ENCODE results near the gene GSDMA. TPM values are rescaled to one million over a fixed set of nuclear protein-coding genes. Genes with fewer than 3 reads are reported as not detected.

Gene GSDMA
- polyA plus RNA-seq, 3 donors, result not detected

DNA sequence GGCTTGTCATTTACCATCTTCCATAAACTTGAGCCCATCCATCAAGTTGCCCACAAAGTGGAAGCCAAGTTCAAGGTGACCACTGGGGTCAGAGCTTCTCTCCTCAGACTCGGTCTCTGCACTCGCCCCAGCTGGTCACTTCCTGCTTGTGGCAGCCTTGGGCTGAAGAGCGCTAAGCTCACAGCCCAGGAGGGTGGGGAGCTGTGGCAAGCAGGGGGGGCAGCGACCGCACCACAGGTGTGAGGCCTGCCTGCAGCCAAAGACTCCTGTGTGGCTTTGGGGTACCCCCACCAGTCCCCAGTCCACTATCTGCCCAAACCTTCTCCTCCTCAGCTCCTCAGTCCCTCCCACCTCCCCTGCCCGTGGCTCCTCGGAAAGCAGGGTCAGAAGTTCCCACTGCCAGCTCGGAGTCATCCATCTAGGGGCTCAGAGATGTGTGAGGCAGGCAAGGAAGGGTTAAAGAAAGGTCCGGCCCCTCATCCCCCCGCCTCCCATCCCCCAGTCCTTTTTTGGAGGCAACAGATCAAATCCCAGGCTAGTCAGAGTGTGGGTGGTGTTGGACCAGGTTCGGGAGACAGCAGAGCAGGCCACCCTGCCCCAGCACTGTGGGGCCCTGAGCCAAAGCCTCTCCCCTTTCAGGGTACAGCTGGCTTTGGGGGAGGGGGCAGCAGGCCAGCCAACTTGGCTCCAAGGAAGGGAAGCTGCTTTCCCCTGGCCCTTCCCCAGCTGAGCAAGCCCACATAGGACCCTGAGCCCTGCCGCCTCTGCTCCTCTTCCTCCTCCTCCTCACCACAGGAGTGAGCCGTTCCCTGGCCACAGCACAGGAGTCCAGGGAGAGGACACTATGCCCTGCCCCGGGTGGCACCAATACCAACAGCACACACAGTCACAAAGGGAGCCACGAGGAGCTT, 55.7 kb downstream of the GSDMA start:
- Mint-ChIP-seq H3K27me3 (ENCODE audit: low read depth in 3 of 3) (peaks cover 4 to 17% (median 6%) of the 10 kb centered on the region in 3 donors), H3K9me3 (no peaks in the 10 kb centered on the region), H3K4me1 (peaks cover 6% of the 10 kb centered on the region), H3K36me3 (peaks cover 46 to 58% of the 10 kb centered on the region in 2 donors), H3K27ac (no peak overlapping the region), H3K4me3 (no peak overlapping the region)
- Histone ChIP-seq H3K79me2 (ENCODE audit: insufficient read depth, low read length) (no peaks in the 10 kb centered on the region), H3K9ac (ENCODE audit: insufficient read depth, low read length, poor library complexity, severe bottlenecking) (no peak overlapping the region), H2AFZ (ENCODE audit: insufficient read depth, low read depth, low read length, poor library complexity, severe bottlenecking) (no peak overlapping the region), H3K4me3 (replicated peaks in 1 of 3; ENCODE audit: low read depth in 2 of 3, low read length in 3 of 3) (no peak overlapping the region), H3K9me3 (replicated peaks in 1 of 2; ENCODE audit: control insufficient read depth in 1 of 2, insufficient read depth in 1 of 2, low read length in 2 of 2) (no peaks in the 10 kb centered on the region), H3K4me2 (replicated peaks; ENCODE audit: extremely low read depth, low read length, poor library complexity, severe bottlenecking) (no peak overlapping the region), H3K27me3 (ENCODE audit: control insufficient read depth in 2 of 2, insufficient read depth in 2 of 2, low read length in 2 of 2) (no peaks in the 10 kb centered on the region), H3K27ac (ENCODE audit: low read depth in 1 of 2, low read length in 2 of 2) (no peak overlapping the region), H4K20me1 (ENCODE audit: insufficient read depth, low read length) (no peaks in the 10 kb centered on the region), H3K4me1 (ENCODE audit: control insufficient read depth in 1 of 2, insufficient read depth in 2 of 2, low read length in 2 of 2) (no peaks in the 10 kb centered on the region), H3K36me3 (replicated peaks in 1 of 2; ENCODE audit: control insufficient read depth in 1 of 2, insufficient read depth in 2 of 2, low read length in 2 of 2) (peaks cover 45 to 56% of the 10 kb centered on the region in 2 donors)
- intact Hi-C loops (cut with micrococcal nuclease), result loop anchor here in 1 of 2 donors (10.0 kb wide), 1 partner anchor 146 kb away; no protein-coding TSS in a partner anchor
- TF ChIP-seq, protein P1, sequence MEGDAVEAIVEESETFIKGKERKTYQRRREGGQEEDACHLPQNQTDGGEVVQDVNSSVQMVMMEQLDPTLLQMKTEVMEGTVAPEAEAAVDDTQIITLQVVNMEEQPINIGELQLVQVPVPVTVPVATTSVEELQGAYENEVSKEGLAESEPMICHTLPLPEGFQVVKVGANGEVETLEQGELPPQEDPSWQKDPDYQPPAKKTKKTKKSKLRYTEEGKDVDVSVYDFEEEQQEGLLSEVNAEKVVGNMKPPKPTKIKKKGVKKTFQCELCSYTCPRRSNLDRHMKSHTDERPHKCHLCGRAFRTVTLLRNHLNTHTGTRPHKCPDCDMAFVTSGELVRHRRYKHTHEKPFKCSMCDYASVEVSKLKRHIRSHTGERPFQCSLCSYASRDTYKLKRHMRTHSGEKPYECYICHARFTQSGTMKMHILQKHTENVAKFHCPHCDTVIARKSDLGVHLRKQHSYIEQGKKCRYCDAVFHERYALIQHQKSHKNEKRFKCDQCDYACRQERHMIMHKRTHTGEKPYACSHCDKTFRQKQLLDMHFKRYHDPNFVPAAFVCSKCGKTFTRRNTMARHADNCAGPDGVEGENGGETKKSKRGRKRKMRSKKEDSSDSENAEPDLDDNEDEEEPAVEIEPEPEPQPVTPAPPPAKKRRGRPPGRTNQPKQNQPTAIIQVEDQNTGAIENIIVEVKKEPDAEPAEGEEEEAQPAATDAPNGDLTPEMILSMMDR (IDR thresholded peaks at IDR 0.05), result no peak
- WGBS (ENCODE audit: insufficient coverage), result 60% methylated on average over 7 of the region's 15 CpGs
- DNase-seq, result no peak

DNA sequence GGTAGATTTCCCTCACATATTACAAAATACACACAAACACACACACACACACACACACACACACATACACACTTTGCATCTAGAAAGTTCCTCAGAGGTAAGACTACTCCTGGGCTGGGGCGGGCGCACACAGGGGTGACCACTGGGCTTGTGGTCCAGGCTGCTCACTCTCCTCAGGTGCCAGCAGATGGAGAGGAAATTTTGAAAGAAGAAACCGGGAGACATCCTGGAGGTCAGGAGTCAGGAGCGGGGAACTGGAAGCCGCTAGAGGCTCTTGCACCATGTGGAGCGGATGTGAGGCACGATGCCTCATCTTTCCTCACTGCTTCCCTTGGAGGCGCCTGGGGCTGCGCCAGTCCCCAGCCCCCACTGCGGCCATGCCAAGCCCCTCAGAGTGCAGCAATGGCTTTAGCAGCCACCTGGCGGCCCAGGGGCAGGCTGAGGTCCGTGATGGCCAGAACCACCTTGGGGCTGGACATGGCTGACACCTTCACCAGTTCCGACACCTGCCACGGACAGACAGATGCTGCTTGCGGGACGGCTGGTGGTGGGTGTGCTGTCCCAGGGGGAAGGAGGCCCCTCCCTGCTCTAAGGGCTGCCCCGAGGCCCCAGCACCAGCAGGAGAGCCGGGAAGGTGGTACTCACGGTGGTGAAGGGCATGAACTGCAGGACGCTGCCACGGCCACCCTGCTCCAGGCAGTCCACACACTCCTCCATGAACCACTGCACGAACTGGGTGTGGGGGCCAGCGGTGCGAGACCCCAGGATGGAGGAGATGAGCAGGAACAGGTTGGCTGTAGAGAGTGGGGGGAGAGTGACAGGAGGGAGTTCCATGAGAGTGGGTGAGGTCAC, 56.6 kb downstream of the GSDMA start:
- peaks cover 52 to 65% of the 10 kb centered on the region in 2 donors for H3K36me3 ChIP-seq (replicated peaks in 1 of 2; ENCODE audit: control insufficient read depth in 1 of 2, insufficient read depth in 2 of 2, low read length in 2 of 2)
- H4K20me1 ChIP-seq (ENCODE audit: insufficient read depth, low read length), result no peaks in the 10 kb centered on the region
- no peaks in the 10 kb centered on the region for H3K79me2 ChIP-seq (ENCODE audit: insufficient read depth, low read length)
- H3K27ac ChIP-seq (ENCODE audit: low read depth in 1 of 2, low read length in 2 of 2), result no peak overlapping the region
- Mint-ChIP-seq H3K9me3 (no peaks in the 10 kb centered on the region), H3K36me3 (peaks cover 52 to 65% of the 10 kb centered on the region in 2 donors), H3K27me3 (ENCODE audit: low read depth in 3 of 3) (peaks cover 2 to 12% (median 3%) of the 10 kb centered on the region in 3 donors), H3K4me3 (no peak overlapping the region), H3K27ac (peak overlapping the region in 4 of 7 donors; percentile 30 to 64 (median 48)), H3K4me1 (peaks cover 1% of the 10 kb centered on the region)
- DNase-seq, result no peak
- intact Hi-C loops (cut with micrococcal nuclease), result loop anchor here in 1 of 2 donors (10.0 kb wide), 1 partner anchor 145 kb away; no protein-coding TSS in a partner anchor
- H3K9me3 ChIP-seq (replicated peaks in 1 of 2; ENCODE audit: control insufficient read depth in 1 of 2, insufficient read depth in 1 of 2, low read length in 2 of 2), result no peaks in the 10 kb centered on the region
- H3K4me3 ChIP-seq (replicated peaks in 1 of 3; ENCODE audit: low read depth in 2 of 3, low read length in 3 of 3), result no peak overlapping the region
- WGBS (ENCODE audit: insufficient coverage), result 84% methylated on average over 16 of the region's 24 CpGs
- H3K4me1 ChIP-seq (ENCODE audit: control insufficient read depth in 1 of 2, insufficient read depth in 2 of 2, low read length in 2 of 2), result no peaks in the 10 kb centered on the region
- no peak overlapping the region for H3K9ac ChIP-seq (ENCODE audit: insufficient read depth, low read length, poor library complexity, severe bottlenecking)
- TF ChIP-seq, protein P1 (IDR thresholded peaks at IDR 0.05), result no peak
- no peak overlapping the region for H2AFZ ChIP-seq (ENCODE audit: insufficient read depth, low read depth, low read length, poor library complexity, severe bottlenecking)
- no peak overlapping the region for H3K4me2 ChIP-seq (replicated peaks; ENCODE audit: extremely low read depth, low read length, poor library complexity, severe bottlenecking)
- no peaks in the 10 kb centered on the region for H3K27me3 ChIP-seq (ENCODE audit: control insufficient read depth in 2 of 2, insufficient read depth in 2 of 2, low read length in 2 of 2)

Measured in CD14-positive monocyte (primary cell).